DND-41 (cell line): ENCODE data around the gene GOLIM4.

Source experiments
- CTCF ChIP-seq: IDR thresholded peaks from 2 replicates; pipeline ENCODE4 v1.5.1; 2012; ENCODE audit warnings: borderline replicate concordance, low read length, moderate library complexity, mild to moderate bottlenecking; ENCODE audit not compliant: poor library complexity, severe bottlenecking; ENCODE audit errors: extremely low read depth
- EZH2 ChIP-seq: IDR thresholded peaks from 3 replicates; pipeline ENCODE4 v1.6.1; 2012; ENCODE audit warnings: borderline replicate concordance, low read depth, mild to moderate bottlenecking, moderate library complexity, low read length, inconsistent platforms; ENCODE audit not compliant: severe bottlenecking

- TF ChIP-seq CTCF = no peak
- TF ChIP-seq EZH2 = no peak
Observed at GRCh38 chr3:168051531-168052471, 43.9 kb downstream of the GOLIM4 start.
